ENCODE measurements around the gene LDAH.

DNA sequence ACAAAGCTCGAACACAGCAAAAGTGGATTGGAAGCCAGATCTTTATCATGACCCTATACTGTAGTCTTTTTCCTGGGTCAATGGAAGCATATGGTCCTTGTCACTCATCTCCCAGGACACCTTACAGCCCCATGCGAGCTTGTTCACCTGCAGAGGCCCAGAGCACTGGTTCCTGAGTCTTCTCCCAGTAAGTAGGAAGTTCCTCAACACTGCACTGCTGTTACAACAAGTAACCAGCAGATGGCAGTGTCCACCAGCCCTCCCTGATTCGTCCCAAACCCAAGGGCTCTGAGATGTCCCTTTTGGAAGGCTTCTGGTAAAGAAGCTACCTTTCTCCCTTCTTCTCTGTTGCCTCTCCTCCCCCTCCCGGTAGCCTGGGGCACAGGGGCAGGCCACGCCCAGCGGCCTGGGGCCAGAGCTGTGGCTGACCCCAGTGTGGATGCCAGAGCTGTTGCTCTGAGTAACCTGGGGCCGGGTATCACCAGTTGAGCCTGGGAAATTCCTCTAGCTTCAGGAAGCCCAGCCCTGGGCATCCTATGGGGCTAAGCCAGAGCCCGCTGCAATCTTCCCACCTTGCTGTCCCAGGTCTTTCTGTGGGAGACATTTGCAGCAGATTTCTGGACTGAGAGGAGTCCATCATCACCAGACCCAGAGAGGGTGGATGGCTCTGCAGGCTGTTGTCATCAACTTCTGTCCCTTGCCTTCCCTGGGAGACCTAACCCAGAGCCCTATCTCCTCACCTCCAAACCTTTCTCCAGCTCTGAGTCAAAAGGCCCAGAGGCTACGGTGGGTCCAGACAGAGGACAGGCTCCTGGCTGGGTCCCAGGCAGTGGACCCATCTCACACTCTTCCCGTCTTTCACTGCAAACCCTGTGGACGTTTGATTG, 161.2 kb downstream of the LDAH start:
- TF ChIP-seq EZH2 (IDR thresholded peaks at IDR 0.05; ENCODE audit: insufficient read depth, poor library complexity, severe bottlenecking) (no peak), EZH2phosphoT487 (IDR thresholded peaks at IDR 0.05; ENCODE audit: insufficient read depth, low read depth) (no peak)

Measured in GM23248 (cell line).